HL-60 (cell line): ENCODE data around the gene DOK7.

Experiments used
- DNase-seq, 2 experiments: peaks; one replicate each; pipeline ENCODE4 v3.0.0-alpha.2; 2010 to 2020; ENCODE audit warnings: low read depth in 1 of 2, low spot score in 1 of 2
- H3K27ac ChIP-seq: fragments of 250-450 bp; sonication (Bioruptor Pico); replicated peaks from 2 replicates; pipeline ENCODE4 v1.5.1; 2020; ENCODE audit warnings: mild to moderate bottlenecking, moderate library complexity
- H3K27me3 ChIP-seq: fragments of 250-450 bp; sonication (Bioruptor Pico); 2 replicates; pipeline ENCODE4 v1.5.1; 2021; ENCODE audit warnings: mild to moderate bottlenecking, moderate library complexity; ENCODE audit not compliant: insufficient read depth, poor library complexity, severe bottlenecking
- H3K4me3 ChIP-seq: replicated peaks from 2 replicates; pipeline ENCODE4 v1.5.1; 2011; ENCODE audit warnings: mild to moderate bottlenecking, control low read depth, low read length; ENCODE audit not compliant: insufficient read depth
- CTCF ChIP-seq: IDR thresholded peaks from one replicate; pipeline ENCODE4 v1.5.1; 2011; ENCODE audit warnings: low read length, control low read depth, inconsistent platforms; ENCODE audit not compliant: insufficient read depth
- GABPA ChIP-seq: IDR thresholded peaks from 2 replicates; pipeline ENCODE4 v1.6.1; 2012; ENCODE audit warnings: low read depth
- POLR2AphosphoS5 ChIP-seq: IDR thresholded peaks from 2 replicates; pipeline ENCODE4 v1.6.1; 2012; ENCODE audit warnings: low read depth
- REST ChIP-seq: IDR thresholded peaks from 2 replicates; pipeline ENCODE4 v1.6.1; 2012; ENCODE audit warnings: low read depth; ENCODE audit not compliant: insufficient replicate concordance
- SPI1 ChIP-seq: IDR thresholded peaks from 2 replicates; pipeline ENCODE4 v1.6.1; 2012; ENCODE audit warnings: low read depth, mild to moderate bottlenecking, borderline replicate concordance

Gene DOK7

GRCh38 chr4:3512719-3513118 is 49.6 kb downstream of the DOK7 start:
- H3K27ac ChIP-seq, result no peak overlapping the region
- H3K27me3 ChIP-seq, result no peaks in the 10 kb centered on the region
- DNase-seq, result no peak
- no peak overlapping the region for H3K4me3 ChIP-seq
- TF ChIP-seq CTCF (no peak), POLR2AphosphoS5 (no peak), SPI1 (no peak), REST (no peak), GABPA (no peak)

- no peaks in the 10 kb centered on the region for H3K27me3 ChIP-seq
- TF ChIP-seq SPI1 (no peak), POLR2AphosphoS5 (no peak), REST (no peak), GABPA (no peak), CTCF (no peak)
- H3K4me3 ChIP-seq, result no peak overlapping the region
- H3K27ac ChIP-seq, result no peak overlapping the region
- no peak for DNase-seq
These were observed 50.7 kb downstream of the DOK7 start for GRCh38 chr4:3513807-3514206.

- no peak overlapping the region for H3K27ac ChIP-seq
- no peak for DNase-seq
- H3K27me3 ChIP-seq, result no peaks in the 10 kb centered on the region
- TF ChIP-seq POLR2AphosphoS5, result no peak
- TF ChIP-seq REST, result no peak
- no peak for TF ChIP-seq GABPA
- H3K4me3 ChIP-seq, result no peak overlapping the region
These were observed 51.2 kb downstream of the DOK7 start for GRCh38 chr4:3514221-3514780.
